Muscle layer of colon (tissue), 2 donors: ENCODE results near the gene UFSP1.
"Not testable (repeated sequence)": the region's sequence is repeated elsewhere in the genome, so short reads cannot be mapped to it uniquely, and the experiment has no call there.

Experiments
- H3K27ac ChIP-seq: one replicate; pipeline ENCODE4 v1.7.0; 2013; ENCODE audit warnings: low read depth, mild to moderate bottlenecking, low read length, moderate library complexity
- H3K27me3 ChIP-seq, 2 donors: one replicate each; pipeline ENCODE4 v1.7.0; 2013; ENCODE audit warnings: low read length in 2 of 2, mild to moderate bottlenecking in 2 of 2; ENCODE audit not compliant: insufficient read depth in 2 of 2, control insufficient read depth in 1 of 2
- H3K36me3 ChIP-seq: one replicate; pipeline ENCODE4 v1.7.0; 2013; ENCODE audit warnings: mild to moderate bottlenecking, low read length; ENCODE audit not compliant: insufficient read depth
- H3K4me1 ChIP-seq: one replicate; pipeline ENCODE4 v1.7.0; 2013; ENCODE audit warnings: mild to moderate bottlenecking, low read length; ENCODE audit not compliant: insufficient read depth
- H3K4me3 ChIP-seq, 2 donors: one replicate each; pipeline ENCODE4 v1.7.0; 2013; ENCODE audit warnings: low read length in 2 of 2, low read depth in 1 of 2, mild to moderate bottlenecking in 1 of 2, moderate library complexity in 1 of 2
- H3K9ac ChIP-seq: one replicate; pipeline ENCODE4 v1.7.0; 2013; ENCODE audit warnings: low read length
- H3K9me3 ChIP-seq: one replicate; pipeline ENCODE4 v1.7.0; 2013; ENCODE audit warnings: mild to moderate bottlenecking, low read length
- donor health status: abdominal sarcoma.
- donor health status: Adenocarcinoma of cecum.

The UFSP1 gene

DNA sequence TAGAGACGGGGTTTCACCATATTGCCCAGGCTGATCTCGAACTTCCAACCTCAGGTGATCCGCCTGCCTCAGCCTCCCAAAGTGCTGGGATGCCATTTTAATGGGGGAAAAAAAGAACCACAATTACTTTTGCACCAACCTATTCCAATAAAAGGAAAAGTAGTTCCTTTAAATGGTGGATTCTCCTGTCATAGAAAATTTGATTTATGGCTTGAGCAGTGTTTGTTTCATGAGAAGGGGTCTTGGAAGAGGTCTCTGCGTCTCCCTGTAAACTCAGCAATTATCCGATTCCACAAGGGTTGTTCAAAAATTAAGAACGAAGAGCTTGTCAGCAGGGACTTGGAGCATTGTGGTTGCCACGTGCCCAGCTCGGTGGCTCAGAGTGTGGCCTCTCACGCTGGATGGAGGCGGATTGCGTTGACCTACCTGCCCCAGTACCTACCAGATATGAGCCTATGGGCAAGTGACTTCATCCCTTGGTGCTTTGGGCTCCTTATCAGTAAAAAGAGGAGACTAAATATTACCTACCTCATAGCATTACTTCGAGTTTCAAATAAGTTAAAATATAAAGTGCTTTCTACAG lies 25.2 kb downstream of the UFSP1 start:
- Histone ChIP-seq H3K9ac (no peak overlapping the region), H3K9me3 (no peaks in the 10 kb centered on the region), H3K4me1 (peaks cover 25% of the 10 kb centered on the region), H3K4me3 (no peak overlapping the region), H3K27me3 (no peaks in the 10 kb centered on the region), H3K36me3 (peaks cover 12% of the 10 kb centered on the region), H3K27ac (no peak overlapping the region)

DNA sequence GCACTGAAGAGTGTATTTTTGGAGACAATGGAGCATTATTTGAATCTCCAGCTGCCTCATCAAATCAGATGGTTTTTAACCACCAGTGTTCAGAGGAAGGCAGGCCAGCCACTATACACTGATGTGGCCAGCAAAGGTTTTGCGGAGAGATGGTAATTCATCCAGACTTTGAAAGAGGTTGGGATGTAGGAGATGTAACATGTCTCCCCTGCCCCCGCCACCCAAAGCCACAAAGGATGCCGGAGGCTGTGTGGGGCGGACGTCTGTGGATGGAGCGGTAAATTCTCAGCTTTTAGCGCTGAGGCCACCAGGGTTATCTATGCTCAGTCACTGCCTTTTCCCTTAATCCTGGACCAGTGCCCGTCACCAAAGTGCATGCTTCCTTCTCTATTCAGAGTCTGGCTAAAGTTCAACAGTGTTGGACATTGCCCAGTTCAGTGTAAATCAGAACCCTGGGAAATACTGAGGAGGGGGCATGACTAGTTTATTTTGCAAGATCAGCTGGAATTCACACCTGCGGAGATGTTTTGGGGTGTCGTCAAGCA lies 26.0 kb downstream of the UFSP1 start:
- Histone ChIP-seq H3K27ac (no peak overlapping the region), H3K27me3 (no peaks in the 10 kb centered on the region), H3K9ac (no peak overlapping the region), H3K4me1 (peaks cover 18% of the 10 kb centered on the region), H3K36me3 (peaks cover 12% of the 10 kb centered on the region), H3K9me3 (no peaks in the 10 kb centered on the region), H3K4me3 (no peak overlapping the region)

DNA sequence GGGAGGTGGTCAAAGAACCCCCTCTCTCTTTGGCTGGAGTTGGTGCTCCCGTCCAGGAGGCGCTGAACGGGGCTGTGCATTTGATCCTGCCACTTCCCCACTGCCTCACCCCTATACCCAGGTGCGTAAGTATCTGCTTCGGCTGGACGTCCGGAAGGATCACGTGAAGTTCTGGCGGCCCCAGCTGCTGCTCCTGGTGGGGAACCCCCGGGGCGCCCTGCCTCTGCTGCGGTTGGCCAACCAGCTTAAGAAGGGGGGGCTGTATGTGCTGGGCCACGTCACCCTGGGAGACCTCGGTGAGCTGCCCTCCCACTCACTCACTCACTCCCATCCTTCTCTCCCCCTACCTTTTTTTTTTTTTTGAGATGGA lies 27.9 kb downstream of the UFSP1 start:
- no peak overlapping the region for H3K9ac ChIP-seq
- no peaks in the 10 kb centered on the region for H3K27me3 ChIP-seq
- H3K36me3 ChIP-seq, result peaks cover 12% of the 10 kb centered on the region
- peaks cover 7% of the 10 kb centered on the region for H3K4me1 ChIP-seq
- no peak overlapping the region for H3K27ac ChIP-seq
- H3K4me3 ChIP-seq, result no peak overlapping the region
- H3K9me3 ChIP-seq, result no peaks in the 10 kb centered on the region

DNA sequence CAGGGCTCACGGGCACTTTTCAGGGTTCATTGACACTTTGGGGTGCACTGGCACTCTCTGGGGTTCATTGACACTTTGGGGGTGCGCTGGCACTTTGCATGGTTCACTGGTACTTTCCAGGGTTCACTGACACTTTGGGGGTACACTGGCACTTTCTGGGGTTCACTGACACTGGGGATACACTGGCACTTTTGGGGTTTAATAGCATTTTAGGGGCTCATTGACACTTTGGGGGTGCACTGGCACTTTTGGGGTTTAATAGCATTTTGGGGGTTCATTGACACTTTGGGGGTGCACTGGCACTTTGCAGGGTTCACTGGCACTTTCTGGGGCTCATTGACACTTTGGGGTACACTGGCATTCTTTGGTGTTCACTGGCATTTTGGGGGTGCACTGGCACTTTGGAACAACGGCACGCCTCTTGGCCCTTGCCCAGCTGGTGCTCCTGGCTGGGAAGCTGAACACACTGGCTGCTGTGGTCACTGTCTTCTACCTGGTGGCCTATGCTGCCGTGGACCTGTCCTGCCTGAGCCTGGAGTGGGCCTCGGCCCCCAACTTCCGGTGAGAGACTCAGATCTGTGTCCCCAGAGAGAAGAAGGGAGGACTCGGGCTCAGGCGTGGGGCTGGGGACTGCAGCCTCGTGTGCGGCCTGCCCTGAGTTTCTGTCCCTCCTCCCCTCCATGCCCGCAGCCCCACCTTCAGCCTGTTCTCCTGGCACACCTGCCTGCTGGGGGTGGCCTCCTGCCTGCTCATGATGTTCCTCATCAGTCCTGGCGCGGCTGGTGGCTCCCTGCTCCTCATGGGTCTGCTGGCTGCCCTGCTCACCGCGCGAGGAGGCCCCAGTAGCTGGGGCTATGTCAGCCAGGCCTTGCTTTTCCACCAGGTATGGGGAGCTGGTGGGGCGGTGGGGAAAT lies 28.6 kb downstream of the UFSP1 start:
- peaks cover 12% of the 10 kb centered on the region for H3K36me3 ChIP-seq
- H3K27ac ChIP-seq, result no peak overlapping the region
- H3K9me3 ChIP-seq, result no peaks in the 10 kb centered on the region
- no peak overlapping the region for H3K4me3 ChIP-seq
- peaks cover 5% of the 10 kb centered on the region for H3K4me1 ChIP-seq
- H3K9ac ChIP-seq, result no peak overlapping the region
- no peaks in the 10 kb centered on the region for H3K27me3 ChIP-seq

DNA sequence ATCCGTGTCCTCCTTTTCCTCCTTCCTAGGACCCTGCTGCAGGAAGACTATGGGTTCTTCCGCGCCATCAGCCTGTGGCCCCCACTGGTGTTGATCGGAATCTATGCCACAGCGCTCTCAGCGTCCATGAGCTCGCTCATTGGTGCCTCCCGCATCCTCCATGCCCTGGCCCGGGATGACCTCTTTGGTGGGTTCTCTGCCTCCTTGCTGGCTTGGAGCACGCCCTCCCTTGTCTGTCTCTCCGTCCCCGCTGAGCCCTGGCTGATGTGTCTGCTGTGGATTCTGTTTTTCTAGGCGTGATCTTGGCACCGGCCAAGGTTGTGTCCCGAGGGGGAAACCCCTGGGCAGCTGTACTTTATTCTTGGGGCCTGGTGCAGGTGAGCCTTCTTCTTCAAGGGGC lies 29.7 kb downstream of the UFSP1 start:
- Histone ChIP-seq H3K4me1 (no peaks in the 10 kb centered on the region), H3K9me3 (no peaks in the 10 kb centered on the region), H3K27ac (no peak overlapping the region), H3K9ac (no peak overlapping the region), H3K36me3 (peaks cover 12% of the 10 kb centered on the region), H3K27me3 (no peaks in the 10 kb centered on the region), H3K4me3 (no peak overlapping the region)

DNA sequence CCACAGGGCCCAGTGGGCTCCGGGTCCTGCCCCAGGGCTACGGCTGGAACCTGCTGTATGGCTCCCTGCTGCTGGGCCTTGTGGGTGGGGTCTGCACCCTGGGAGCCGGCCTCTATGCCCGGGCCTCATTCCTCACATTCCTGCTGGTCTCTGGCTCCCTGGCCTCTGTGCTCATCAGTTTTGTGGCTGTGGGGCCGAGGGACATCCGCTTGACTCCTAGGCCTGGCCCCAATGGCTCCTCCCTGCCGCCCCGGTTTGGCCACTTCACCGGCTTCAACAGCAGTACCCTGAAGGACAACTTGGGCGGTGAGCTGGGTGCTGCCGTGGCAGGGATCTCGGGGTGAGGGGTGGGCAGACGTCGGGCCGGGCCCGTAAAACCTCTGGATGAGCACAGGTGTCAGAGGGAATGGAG lies 32.6 kb downstream of the UFSP1 start:
- Histone ChIP-seq H3K9me3 (no peaks in the 10 kb centered on the region), H3K27ac (no peak overlapping the region), H3K4me3 (no peak overlapping the region), H3K36me3 (peaks cover 12% of the 10 kb centered on the region), H3K4me1 (peaks cover 13% of the 10 kb centered on the region), H3K9ac (no peak overlapping the region), H3K27me3 (no peaks in the 10 kb centered on the region)

DNA sequence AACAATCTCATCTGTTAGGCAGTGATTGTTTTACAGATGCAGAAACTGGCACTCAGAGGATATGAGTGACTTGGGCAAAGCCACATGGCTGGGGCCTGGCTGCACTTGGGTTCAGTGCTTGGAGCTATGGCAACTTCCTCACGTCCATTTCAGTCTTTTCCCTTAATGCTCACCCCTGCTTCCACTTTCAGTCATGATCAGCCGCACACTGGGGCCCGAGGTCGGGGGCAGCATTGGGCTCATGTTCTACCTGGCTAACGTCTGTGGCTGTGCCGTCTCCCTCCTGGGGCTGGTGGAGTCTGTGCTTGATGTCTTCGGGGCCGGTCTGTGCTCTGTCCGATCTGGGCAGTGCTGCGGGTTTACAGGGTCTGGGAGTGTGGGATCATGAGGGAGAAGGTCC lies 34.0 kb downstream of the UFSP1 start:
- no peak overlapping the region for H3K9ac ChIP-seq
- no peak overlapping the region for H3K27ac ChIP-seq
- peaks cover 15% of the 10 kb centered on the region for H3K4me1 ChIP-seq
- no peak overlapping the region for H3K4me3 ChIP-seq
- H3K27me3 ChIP-seq, result no peaks in the 10 kb centered on the region
- no peaks in the 10 kb centered on the region for H3K9me3 ChIP-seq
- peaks cover 5% of the 10 kb centered on the region for H3K36me3 ChIP-seq

DNA sequence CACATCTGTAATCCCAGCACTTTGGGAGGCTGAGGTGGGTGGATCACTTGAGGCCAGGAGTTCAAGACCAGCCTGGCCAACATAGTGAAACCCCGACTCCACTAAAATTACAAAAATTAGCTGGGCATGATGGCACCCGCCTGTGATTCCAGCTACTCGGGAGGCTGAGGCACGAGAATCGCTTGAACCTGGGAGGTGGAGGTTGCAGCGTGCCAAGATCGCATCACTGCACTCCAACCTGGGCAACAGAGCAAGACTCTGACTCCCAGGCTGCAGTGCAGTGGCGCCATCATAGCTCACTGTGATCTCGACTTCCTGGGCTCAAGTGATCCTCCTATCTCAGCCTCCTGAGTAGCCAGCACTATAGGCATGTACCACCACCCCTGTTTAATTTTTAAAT lies 34.6 kb downstream of the UFSP1 start:
- not testable (repeated sequence) for H3K9ac ChIP-seq, H3K27me3 ChIP-seq, H3K27ac ChIP-seq, H3K9me3 ChIP-seq, H3K36me3 ChIP-seq, H3K4me3 ChIP-seq
- peaks cover 15% of the 10 kb centered on the region for H3K4me1 ChIP-seq

DNA sequence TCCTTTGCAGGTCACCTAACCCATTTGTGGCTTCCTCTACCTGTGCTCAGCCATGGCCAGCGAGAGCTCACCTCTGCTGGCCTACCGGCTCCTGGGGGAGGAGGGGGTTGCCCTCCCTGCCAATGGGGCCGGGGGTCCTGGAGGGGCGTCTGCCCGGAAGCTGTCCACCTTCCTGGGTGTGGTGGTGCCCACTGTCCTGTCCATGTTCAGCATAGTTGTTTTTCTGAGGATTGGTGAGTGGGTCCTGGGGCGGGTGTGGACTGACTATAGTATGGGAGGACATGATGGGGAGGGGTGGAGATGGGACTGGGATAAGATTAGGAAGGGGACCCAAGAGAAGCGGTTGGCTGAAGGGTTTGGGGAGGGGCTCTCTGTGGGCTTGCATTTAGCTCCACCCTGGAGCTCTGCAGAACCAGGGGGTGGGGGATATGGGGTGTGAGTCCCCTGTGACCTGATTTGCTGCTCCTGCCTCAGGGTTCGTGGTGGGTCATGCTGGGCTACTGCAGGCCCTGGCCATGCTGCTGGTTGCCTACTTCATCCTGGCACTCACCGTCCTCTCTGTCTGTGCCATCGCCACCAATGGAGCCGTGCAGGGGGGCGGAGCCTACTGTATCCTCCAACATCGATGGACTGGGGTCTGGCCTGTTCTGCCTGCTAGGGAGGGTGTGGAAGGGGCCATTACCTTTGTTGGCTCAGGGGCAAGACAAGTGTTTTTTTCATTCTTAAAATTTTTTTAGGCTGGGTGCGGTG lies 35.2 kb downstream of the UFSP1 start:
- no peak overlapping the region for H3K27ac ChIP-seq
- H3K9ac ChIP-seq, result no peak overlapping the region
- no peaks in the 10 kb centered on the region for H3K27me3 ChIP-seq
- no peaks in the 10 kb centered on the region for H3K36me3 ChIP-seq
- H3K4me3 ChIP-seq, result no peak overlapping the region
- H3K9me3 ChIP-seq, result no peaks in the 10 kb centered on the region
- peaks cover 15% of the 10 kb centered on the region for H3K4me1 ChIP-seq

DNA sequence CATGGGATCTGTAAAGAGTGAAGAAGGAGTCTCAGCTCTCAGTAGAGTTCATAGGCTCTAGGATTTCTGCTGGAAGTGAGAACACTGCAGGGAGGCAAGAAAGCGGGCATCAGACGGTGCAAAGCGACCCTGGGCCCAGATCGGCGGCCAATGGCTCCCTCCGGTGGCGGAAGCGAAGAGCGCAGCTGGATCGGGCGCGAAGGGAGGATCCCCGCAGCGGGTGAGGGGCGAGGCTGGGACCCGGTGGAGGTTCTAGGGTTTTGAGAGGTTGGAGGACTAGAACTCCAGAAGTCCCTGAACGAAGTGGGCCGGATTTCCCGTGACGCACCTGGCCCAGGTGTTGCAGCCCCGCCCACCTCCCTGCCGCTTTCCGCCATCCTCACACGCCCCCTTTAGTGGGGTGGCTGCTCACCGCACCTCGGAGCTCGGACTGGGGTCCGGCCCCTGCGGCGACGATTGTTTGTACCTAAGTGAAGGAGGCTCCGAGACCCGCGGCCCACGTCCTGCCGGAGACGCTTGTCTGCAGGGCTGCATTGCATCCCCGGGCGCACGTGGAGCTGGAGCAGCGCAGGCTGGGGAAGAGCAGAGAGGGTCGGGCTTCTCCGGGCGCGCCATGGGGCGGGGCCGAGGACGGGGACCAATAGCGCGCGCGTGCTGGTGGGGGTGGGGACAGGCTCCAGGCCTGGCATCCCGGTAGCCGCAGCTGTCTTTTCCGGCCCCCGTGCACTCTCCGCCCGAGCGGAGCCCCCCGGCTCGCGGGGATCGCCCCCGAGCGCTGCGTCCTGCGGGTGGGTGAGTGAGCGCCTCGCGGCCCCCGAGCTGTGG lies 37.3 kb downstream of the UFSP1 start, which contains the start of gene SLC12A9:
SLC12A9 (plus strand) TSS at position 666 of the 825 bp plus-strand sequence. CDS start 1,485 bp downstream, outside the sequence.
- no peaks in the 10 kb centered on the region for H3K9me3 ChIP-seq
- H3K27ac ChIP-seq, result peak within 1 kb of the TSS; percentile 75
- peak within 1 kb of the TSS; percentile 39 for H3K9ac ChIP-seq
- no peaks in the 10 kb centered on the region for H3K36me3 ChIP-seq
- peak within 1 kb of the TSS; percentile 75 to 81 for H3K4me3 ChIP-seq
- no peaks in the 10 kb centered on the region for H3K27me3 ChIP-seq
- H3K4me1 ChIP-seq, result peaks cover 15% of the 10 kb centered on the region
